Peyer's patch (tissue), 4 donors: ENCODE measurements around the gene ZMIZ2. TPM values are rescaled to one million over a fixed set of nuclear protein-coding genes. Genes with fewer than 3 reads are reported as not detected.
A peak's percentile ranks its signal among the peaks of the same experiment; 100 is the strongest.
"Not testable (repeated sequence)": the region's sequence is repeated elsewhere in the genome, so short reads cannot be mapped to it uniquely, and the experiment has no call there.

Experiments
- DNase-seq, 3 donors: peaks; one replicate each; pipeline ENCODE4 v3.0.0-alpha.2; 2017 to 2019
- H3K27ac ChIP-seq, 4 donors: fragments of 200-600 bp; sonication (generic); one replicate each; pipeline ENCODE4 v1.5.1; 2016 to 2019
- H3K27me3 ChIP-seq, 2 donors: fragments of 200-600 bp; sonication (generic); one replicate each; pipeline ENCODE4 v1.5.1; 2019
- H3K36me3 ChIP-seq, 3 donors: fragments of 200-600 bp; sonication (generic); one replicate each; pipeline ENCODE4 v1.5.1; 2016 to 2019
- H3K4me1 ChIP-seq, 4 donors: fragments of 200-600 bp; sonication (generic); one replicate each; pipeline ENCODE4 v1.5.1; 2016 to 2019
- H3K4me3 ChIP-seq, 4 donors: fragments of 200-600 bp; sonication (generic); 1 replicate in 3 of 4; 2 replicates in 1 of 4; pipeline ENCODE4 v1.5.1; 2016 to 2019; ENCODE audit warnings: mild to moderate bottlenecking in 1 of 4
- H3K9me3 ChIP-seq, 4 donors: fragments of 200-600 bp; sonication (generic); one replicate each; pipeline ENCODE4 v1.5.1; 2016 to 2019; ENCODE audit warnings: mild to moderate bottlenecking in 1 of 4
- POLR2A ChIP-seq, 2 donors: fragments of 450-650 bp; IDR thresholded peaks; one replicate each; pipeline ENCODE4 v1.5.1; 2017; ENCODE audit warnings: antibody characterized with exemption in 2 of 2, mild to moderate bottlenecking in 2 of 2, moderate library complexity in 2 of 2
- total RNA-seq, 4 donors: library from RNA; depleted of rRNA; stranded (reverse); fragments of >200 nt; gene quantifications; one replicate each; pipeline ENCODE4 v1.1.0, GENCODE V29; 2016
- TF ChIP-seq, protein P1 (sequence below), 6 experiments: fragments of 450-650 bp in 4 of 6; fragments of 200-600 bp in 2 of 6; sonication (generic) in 1 of 6; IDR thresholded peaks; one replicate each; pipeline ENCODE4 v1.5.1; 2017 to 2019; ENCODE audit warnings: antibody characterized with exemption in 6 of 6, mild to moderate bottlenecking in 3 of 6, moderate library complexity in 1 of 6

The ZMIZ2 gene, protein sequence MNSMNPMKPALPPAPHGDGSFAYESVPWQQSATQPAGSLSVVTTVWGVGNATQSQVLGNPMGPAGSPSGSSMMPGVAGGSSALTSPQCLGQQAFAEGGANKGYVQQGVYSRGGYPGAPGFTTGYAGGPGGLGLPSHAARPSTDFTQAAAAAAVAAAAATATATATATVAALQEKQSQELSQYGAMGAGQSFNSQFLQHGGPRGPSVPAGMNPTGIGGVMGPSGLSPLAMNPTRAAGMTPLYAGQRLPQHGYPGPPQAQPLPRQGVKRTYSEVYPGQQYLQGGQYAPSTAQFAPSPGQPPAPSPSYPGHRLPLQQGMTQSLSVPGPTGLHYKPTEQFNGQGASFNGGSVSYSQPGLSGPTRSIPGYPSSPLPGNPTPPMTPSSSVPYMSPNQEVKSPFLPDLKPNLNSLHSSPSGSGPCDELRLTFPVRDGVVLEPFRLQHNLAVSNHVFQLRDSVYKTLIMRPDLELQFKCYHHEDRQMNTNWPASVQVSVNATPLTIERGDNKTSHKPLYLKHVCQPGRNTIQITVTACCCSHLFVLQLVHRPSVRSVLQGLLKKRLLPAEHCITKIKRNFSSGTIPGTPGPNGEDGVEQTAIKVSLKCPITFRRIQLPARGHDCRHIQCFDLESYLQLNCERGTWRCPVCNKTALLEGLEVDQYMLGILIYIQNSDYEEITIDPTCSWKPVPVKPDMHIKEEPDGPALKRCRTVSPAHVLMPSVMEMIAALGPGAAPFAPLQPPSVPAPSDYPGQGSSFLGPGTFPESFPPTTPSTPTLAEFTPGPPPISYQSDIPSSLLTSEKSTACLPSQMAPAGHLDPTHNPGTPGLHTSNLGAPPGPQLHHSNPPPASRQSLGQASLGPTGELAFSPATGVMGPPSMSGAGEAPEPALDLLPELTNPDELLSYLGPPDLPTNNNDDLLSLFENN
- total RNA-seq, result 100 to 1,000 TPM in 2 of 4 donors, 10 to 100 TPM in 2; 34.9 to 150 (median 93.3) TPM

DNA sequence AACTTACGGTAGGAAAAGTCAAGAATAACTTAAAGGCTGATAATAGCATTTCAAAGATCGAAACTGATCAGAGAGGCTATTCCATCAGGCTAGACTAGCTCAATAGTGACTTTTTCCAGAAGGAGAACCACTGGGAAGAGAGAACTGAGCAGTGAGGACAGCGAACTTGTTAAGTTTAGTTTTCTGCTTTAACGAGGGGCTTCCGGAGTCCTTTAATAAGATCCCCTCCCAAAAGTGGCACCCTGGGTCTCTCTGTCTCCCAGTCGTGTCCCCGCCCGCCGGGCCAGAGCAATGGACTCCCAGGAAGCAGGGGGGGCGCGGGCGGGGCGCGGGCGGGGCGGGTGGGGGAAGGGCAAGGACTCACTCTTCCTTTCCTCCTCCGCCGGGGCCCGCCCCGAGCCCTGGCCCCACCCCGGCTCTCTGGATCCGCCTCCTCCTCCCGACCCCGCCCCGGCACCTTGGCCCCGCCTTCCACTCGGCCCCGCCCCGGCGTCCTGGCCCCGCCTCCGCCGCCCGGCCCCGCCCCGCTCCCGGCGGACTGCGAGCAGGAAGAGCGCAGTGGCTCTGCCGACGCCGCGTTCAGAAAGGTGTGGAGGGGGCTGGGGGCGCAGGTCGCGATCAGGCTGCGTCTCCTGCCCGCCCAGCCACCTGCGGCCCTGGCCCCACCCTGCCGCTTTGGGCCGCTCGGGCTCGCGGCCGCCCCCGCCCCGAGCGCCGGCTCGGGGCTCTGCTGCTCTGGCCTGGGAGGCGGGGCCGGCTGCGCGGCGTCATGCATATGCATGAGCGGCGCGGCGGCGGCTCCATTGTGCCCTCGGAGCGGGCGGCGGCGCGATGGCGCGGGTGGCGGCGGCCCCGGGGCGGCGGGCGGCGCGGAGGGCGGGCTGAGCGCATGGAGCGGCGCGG, at the start of gene ZMIZ2:
ZMIZ2 (plus strand) TSS at position 803 of the 903 bp plus-strand sequence. CDS start 7,403 bp downstream, outside the sequence.
- Histone ChIP-seq H3K36me3 (no peaks in the 10 kb centered on the region), H3K27ac (peak within 1 kb of the TSS; percentile 99 to 100 (median 100)), H3K4me1 (peaks cover 0 to 27% (median 21%) of the 10 kb centered on the region in 4 donors), H3K27me3 (no peaks in the 10 kb centered on the region), H3K4me3 (peak within 1 kb of the TSS; percentile 85 to 99 (median 94)), H3K9me3 (no peaks in the 10 kb centered on the region)
- DNase-seq, result peak; percentile 93 to 96 (median 96)
- peak; percentile 49 to 63 for TF ChIP-seq POLR2A (IDR thresholded peaks at IDR 0.05)
- TF ChIP-seq, protein P1, sequence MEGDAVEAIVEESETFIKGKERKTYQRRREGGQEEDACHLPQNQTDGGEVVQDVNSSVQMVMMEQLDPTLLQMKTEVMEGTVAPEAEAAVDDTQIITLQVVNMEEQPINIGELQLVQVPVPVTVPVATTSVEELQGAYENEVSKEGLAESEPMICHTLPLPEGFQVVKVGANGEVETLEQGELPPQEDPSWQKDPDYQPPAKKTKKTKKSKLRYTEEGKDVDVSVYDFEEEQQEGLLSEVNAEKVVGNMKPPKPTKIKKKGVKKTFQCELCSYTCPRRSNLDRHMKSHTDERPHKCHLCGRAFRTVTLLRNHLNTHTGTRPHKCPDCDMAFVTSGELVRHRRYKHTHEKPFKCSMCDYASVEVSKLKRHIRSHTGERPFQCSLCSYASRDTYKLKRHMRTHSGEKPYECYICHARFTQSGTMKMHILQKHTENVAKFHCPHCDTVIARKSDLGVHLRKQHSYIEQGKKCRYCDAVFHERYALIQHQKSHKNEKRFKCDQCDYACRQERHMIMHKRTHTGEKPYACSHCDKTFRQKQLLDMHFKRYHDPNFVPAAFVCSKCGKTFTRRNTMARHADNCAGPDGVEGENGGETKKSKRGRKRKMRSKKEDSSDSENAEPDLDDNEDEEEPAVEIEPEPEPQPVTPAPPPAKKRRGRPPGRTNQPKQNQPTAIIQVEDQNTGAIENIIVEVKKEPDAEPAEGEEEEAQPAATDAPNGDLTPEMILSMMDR (IDR thresholded peaks at IDR 0.05), result peak in 1 of 6 experiments; percentile 9

DNA sequence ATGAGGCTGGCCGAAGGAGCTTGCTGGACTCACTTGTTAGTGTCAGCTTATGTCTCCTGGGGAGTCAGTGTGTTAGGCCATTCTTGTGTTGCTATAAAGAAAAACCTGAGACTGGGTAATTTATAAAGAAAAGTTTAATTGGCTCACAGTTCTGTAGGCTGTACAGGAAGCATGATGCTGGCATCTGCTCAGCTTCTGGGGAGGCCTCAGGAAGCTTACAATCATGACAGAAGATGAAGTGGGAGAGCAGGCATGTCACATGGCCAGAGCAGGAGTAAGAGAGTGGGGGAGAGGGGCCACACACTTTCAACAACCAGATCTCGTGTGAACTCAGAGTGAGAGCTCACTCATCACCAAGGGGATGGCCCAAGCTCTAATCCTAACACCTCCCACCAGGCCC, 49.0 kb upstream of the ZMIZ2 start:
- H3K27me3 ChIP-seq, H3K4me3 ChIP-seq, H3K27ac ChIP-seq, H3K4me1 ChIP-seq, H3K9me3 ChIP-seq, DNase-seq: not testable (repeated sequence)
- H3K36me3 ChIP-seq, result peaks cover 0 to 85% (median 0%) of the 10 kb centered on the region in 3 donors

- Histone ChIP-seq H3K27me3 (no peaks in the 10 kb centered on the region), H3K27ac (no peak overlapping the region), H3K36me3 (peaks cover 0 to 77% (median 0%) of the 10 kb centered on the region in 3 donors), H3K9me3 (no peaks in the 10 kb centered on the region), H3K4me3 (no peak overlapping the region), H3K4me1 (no peaks in the 10 kb centered on the region)
- DNase-seq, result no peak
- TF ChIP-seq POLR2A (IDR thresholded peaks at IDR 0.05), result no peak
- TF ChIP-seq, protein P1 (IDR thresholded peaks at IDR 0.05), result no peak
These were observed 48.3 kb upstream of the ZMIZ2 start for GRCh38 chr7:44700322-44700721.

DNA sequence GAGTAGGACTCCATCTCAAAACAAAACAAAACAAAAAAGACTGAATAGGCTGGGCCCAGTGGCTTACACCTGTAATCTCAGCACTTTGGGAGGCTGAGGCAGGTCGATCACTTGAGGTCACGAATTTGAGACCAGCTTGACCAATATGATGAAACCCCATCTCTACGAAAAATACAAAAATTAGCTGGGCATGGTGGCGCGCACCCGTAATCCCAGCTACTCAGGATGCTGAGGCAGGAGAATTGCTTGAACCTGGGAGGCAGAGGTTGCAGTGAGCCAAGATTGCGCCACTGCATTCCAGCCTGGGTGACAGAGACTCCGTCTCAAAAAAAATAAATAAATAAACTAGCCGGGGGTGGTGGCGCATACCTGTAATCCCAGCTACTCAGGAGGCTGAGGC, 45.3 kb upstream of the ZMIZ2 start:
- H3K27ac ChIP-seq, H3K9me3 ChIP-seq, H3K4me1 ChIP-seq, H3K27me3 ChIP-seq, H3K4me3 ChIP-seq, DNase-seq: not testable (repeated sequence)
- peaks cover 0 to 75% (median 0%) of the 10 kb centered on the region in 3 donors for H3K36me3 ChIP-seq

DNA sequence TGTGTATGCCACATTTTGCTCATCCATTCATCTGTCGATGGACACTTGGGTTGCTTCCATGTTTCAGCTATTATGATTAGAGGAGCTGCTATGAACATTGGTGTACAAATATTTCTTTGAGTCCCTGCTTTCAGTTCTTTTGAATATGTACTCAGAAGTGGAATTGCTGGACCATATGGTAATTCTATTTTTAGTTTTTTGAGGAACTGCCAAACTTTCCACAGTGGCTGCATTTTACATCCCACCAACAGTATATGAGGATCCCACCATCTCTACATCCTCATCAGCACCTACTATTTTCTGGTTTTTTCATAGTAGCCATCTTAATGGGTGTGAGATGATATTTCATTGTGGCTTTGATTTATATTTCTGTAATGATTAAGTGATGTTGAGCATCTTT, 44.7 kb upstream of the ZMIZ2 start:
- H3K27me3 ChIP-seq, result no peaks in the 10 kb centered on the region
- peaks cover 0 to 75% (median 0%) of the 10 kb centered on the region in 3 donors for H3K36me3 ChIP-seq
- H3K27ac ChIP-seq, result no peak overlapping the region
- no peak for TF ChIP-seq POLR2A (IDR thresholded peaks at IDR 0.05)
- TF ChIP-seq, protein P1 (IDR thresholded peaks at IDR 0.05), result no peak
- no peaks in the 10 kb centered on the region for H3K9me3 ChIP-seq
- no peak overlapping the region for H3K4me3 ChIP-seq
- DNase-seq, result no peak
- no peaks in the 10 kb centered on the region for H3K4me1 ChIP-seq

- no peak overlapping the region for H3K4me3 ChIP-seq
- TF ChIP-seq, protein P1 (IDR thresholded peaks at IDR 0.05), result no peak
- TF ChIP-seq POLR2A (IDR thresholded peaks at IDR 0.05), result no peak
- no peak for DNase-seq
- H3K27ac ChIP-seq, result no peak overlapping the region
- H3K4me1 ChIP-seq, result no peaks in the 10 kb centered on the region
- H3K27me3 ChIP-seq, result no peaks in the 10 kb centered on the region
- no peaks in the 10 kb centered on the region for H3K9me3 ChIP-seq
- peaks cover 0 to 76% (median 0%) of the 10 kb centered on the region in 3 donors for H3K36me3 ChIP-seq
These were observed 43.2 kb upstream of the ZMIZ2 start for GRCh38 chr7:44705434-44705833.
